SK-N-SH (cell line): ENCODE data around the gene PPP4R2. TPM values are rescaled to one million over a fixed set of nuclear protein-coding genes. Genes with fewer than 3 reads are reported as not detected.

Experiments used
- CTCF ChIA-PET: fragments of 300-600, 350-600 bp; formaldehyde crosslinking; extraction: SDS; loops from one replicate; lab custom pipeline; 2021; lab: Yijun Ruan, JAX
- POLR2A ChIA-PET: fragments of 350-600 bp; sonication (Branson Sonifier 250); formaldehyde crosslinking; extraction: SDS; loops from one replicate; lab custom pipeline; 2020; ENCODE audit warnings: antibody characterized with exemption, inconsistent platforms; lab: Yijun Ruan, JAX
- DNase-seq: peaks from one replicate; pipeline ENCODE4 v3.0.0; 2012
- H2AFZ ChIP-seq: fragments of 200-600 bp; sonication (generic); 2 replicates; pipeline ENCODE4 v1.8.1; 2016; ENCODE audit warnings: antibody characterized with exemption, mild to moderate bottlenecking, low read depth
- H3F3A ChIP-seq: fragments of 200-600 bp; sonication (generic); replicated peaks from 2 replicates; pipeline ENCODE3; 2016; ENCODE audit warnings: antibody characterized with exemption, mild to moderate bottlenecking; ENCODE audit not compliant: insufficient read depth
- H3K27ac ChIP-seq, 2 experiments: fragments of 200-500 bp in 1 of 2; fragments of 200-600 bp in 1 of 2; sonication (Bioruptor generic) in 1 of 2; sonication (generic), shearing (Covaris generic) in 1 of 2; 2 replicates each; pipeline versions ENCODE4 v1.5.1 to v1.6.1; 2014 to 2016; ENCODE audit warnings: low read depth in 2 of 2, inconsistent platforms in 1 of 2, low read length in 1 of 2, mild to moderate bottlenecking in 1 of 2, mixed read lengths in 1 of 2
- H3K27me3 ChIP-seq: fragments of 200-600 bp; sonication (generic), shearing (Covaris generic); 2 replicates; pipeline ENCODE4 v1.6.1; 2016; ENCODE audit warnings: mixed run types; ENCODE audit not compliant: insufficient read depth
- H3K36me3 ChIP-seq, 2 experiments: fragments of 200-500 bp in 1 of 2; fragments of 200-600 bp in 1 of 2; sonication (Bioruptor generic) in 1 of 2; sonication (generic) in 1 of 2; replicated peaks in 1 of 2; 2 replicates each; pipeline versions ENCODE3 to v1.5.1; 2014 to 2016; ENCODE audit warnings: low read length in 1 of 2, mild to moderate bottlenecking in 1 of 2; ENCODE audit not compliant: insufficient read depth in 2 of 2, control insufficient read depth in 1 of 2
- H3K4me1 ChIP-seq, 2 experiments: fragments of 200-500 bp in 1 of 2; fragments of 200-600 bp in 1 of 2; sonication (Bioruptor generic) in 1 of 2; sonication (generic), shearing (Covaris generic) in 1 of 2; 2 replicates each; pipeline versions ENCODE4 v1.5.1 to v1.6.1; 2014 to 2016; ENCODE audit warnings: low read depth in 1 of 2, low read length in 1 of 2, mixed run types in 1 of 2; ENCODE audit not compliant: insufficient read depth in 2 of 2, control insufficient read depth in 1 of 2
- H3K4me2 ChIP-seq: fragments of 200-600 bp; sonication (generic), shearing (Covaris generic); 2 replicates; pipeline ENCODE4 v1.6.1; 2017; ENCODE audit warnings: mixed run types
- H3K4me3 ChIP-seq, 2 experiments: fragments of 200-500 bp in 1 of 2; fragments of 200-600 bp in 1 of 2; sonication (Bioruptor generic) in 1 of 2; sonication (generic), shearing (Covaris generic) in 1 of 2; 2 replicates each; pipeline versions ENCODE4 v1.5.1 to v1.8.1; 2014 to 2016; ENCODE audit warnings: low read depth in 2 of 2, inconsistent platforms in 1 of 2, low read length in 1 of 2, mild to moderate bottlenecking in 1 of 2, mixed read lengths in 1 of 2, moderate library complexity in 1 of 2
- H3K79me2 ChIP-seq: fragments of 200-600 bp; sonication (generic); 2 replicates; pipeline ENCODE4 v1.8.1; 2017; ENCODE audit warnings: mild to moderate bottlenecking; ENCODE audit not compliant: insufficient read depth
- H3K9ac ChIP-seq: fragments of 200-600 bp; sonication (generic); 2 replicates; pipeline ENCODE4 v1.6.1; 2017; ENCODE audit warnings: mixed run types
- H3K9me2 ChIP-seq: fragments of 200-600 bp; sonication (generic); 2 replicates; pipeline ENCODE4 v1.6.1; 2017; ENCODE audit warnings: mixed run types
- H3K9me3 ChIP-seq: fragments of 200-600 bp; sonication (generic); 2 replicates; pipeline ENCODE4 v1.6.1; 2017; ENCODE audit warnings: mixed run types, mild to moderate bottlenecking, moderate library complexity
- H4K20me1 ChIP-seq: fragments of 200-600 bp; sonication (generic); 2 replicates; pipeline ENCODE4 v1.6.1; 2017; ENCODE audit warnings: mild to moderate bottlenecking, mixed run types; ENCODE audit not compliant: insufficient read depth
- EZH2phosphoT487 ChIP-seq: fragments of 200-600 bp; sonication (generic); IDR thresholded peaks from 2 replicates; pipeline ENCODE4 v1.6.1; 2017; ENCODE audit warnings: low read depth, mixed run types, mild to moderate bottlenecking, antibody characterized with exemption, moderate library complexity, borderline replicate concordance
- GABPA ChIP-seq: IDR thresholded peaks from 2 replicates; pipeline ENCODE4 v1.4.0; 2012; ENCODE audit warnings: low read depth, mild to moderate bottlenecking
- MEF2A ChIP-seq: IDR thresholded peaks from 2 replicates; pipeline ENCODE4 v1.4.0; 2012; ENCODE audit warnings: low read depth, borderline replicate concordance
- MXI1 ChIP-seq: IDR thresholded peaks from 2 replicates; pipeline ENCODE4 v1.6.1; 2012; ENCODE audit warnings: mild to moderate bottlenecking, low read depth, low read length, improper control_type of control experiment
- PBX3 ChIP-seq: IDR thresholded peaks from 2 replicates; pipeline ENCODE4; 2012
- RAD21 ChIP-seq: IDR thresholded peaks from 2 replicates; pipeline ENCODE4 v1.6.1; 2012; ENCODE audit warnings: mild to moderate bottlenecking, low read length
- REST ChIP-seq: IDR thresholded peaks from 2 replicates; pipeline ENCODE4 v1.6.1; 2012; ENCODE audit warnings: mild to moderate bottlenecking, low read depth, low read length, moderate library complexity
- SIN3A ChIP-seq: IDR thresholded peaks from 2 replicates; pipeline ENCODE4 v1.6.1; 2012; ENCODE audit warnings: low read depth, mild to moderate bottlenecking, low read length, moderate library complexity, borderline replicate concordance
- SMC3 ChIP-seq: IDR thresholded peaks from 2 replicates; pipeline ENCODE4 v1.6.1; 2012; ENCODE audit warnings: low read depth, low read length, improper control_type of control experiment
- TCF12 ChIP-seq: IDR thresholded peaks from 2 replicates; pipeline ENCODE4 v1.4.0; 2012
- WGBS: methylation state at CpG from one replicate; pipeline ENCODE4 v1.1.6; 2017; ENCODE audit warnings: low lambda C conversion rate; 5-methylcytosine and 5-hydroxymethylcytosine counted together
- polyA plus RNA-seq, 3 experiments: library from polyadenylated mRNA; depleted of rRNA; stranded (reverse); fragments of >200 nt; gene quantifications; 2 replicates each; pipeline ENCODE4 v1.2.3, GENCODE V29; 2012
- TF ChIP-seq, protein P1 (sequence below): IDR thresholded peaks from 2 replicates; pipeline ENCODE4 v1.4.0; 2012; ENCODE audit warnings: low read depth, borderline replicate concordance

Gene PPP4R2
- polyA plus RNA-seq, 1 of the 3 experiments (the other 2 are of a cell fraction) = 8.9 TPM

DNA sequence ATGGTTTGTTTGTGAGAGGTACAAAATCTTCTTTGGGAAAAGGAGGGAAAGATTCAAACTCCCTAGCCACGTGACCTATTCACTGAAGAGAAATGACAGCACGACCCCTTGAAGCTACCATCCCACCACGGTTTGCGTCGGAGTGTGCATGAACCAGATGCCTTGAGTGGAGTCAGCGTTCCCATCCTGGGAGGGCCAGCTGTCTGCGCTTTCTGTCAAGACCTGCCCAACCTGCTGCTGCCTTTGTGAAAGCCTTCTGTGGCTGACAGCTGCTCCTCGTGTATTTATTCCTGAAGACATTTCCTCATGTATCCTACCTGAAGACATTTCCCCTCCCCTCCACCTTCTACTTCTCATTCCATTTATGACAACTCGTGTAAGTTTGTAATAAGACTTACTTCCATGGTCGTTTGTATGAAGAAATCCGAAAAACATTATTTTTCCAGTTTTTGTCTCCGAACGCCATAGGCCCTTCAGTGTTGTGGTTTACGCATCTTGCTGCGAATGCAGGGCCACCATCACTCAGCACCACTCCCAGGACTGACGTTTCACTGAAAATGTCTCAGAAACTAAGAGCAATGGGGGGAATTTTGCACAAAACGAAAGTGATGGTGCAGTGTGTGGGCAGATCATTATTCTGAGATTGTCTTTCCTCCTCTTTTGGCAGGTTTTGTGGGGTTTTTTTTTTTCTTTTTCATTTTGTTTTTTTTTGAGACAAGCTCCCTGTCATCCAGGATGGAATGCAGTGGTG is 83.8 kb downstream of the PPP4R2 start:
- no peak for DNase-seq
- H3K9me2 ChIP-seq = no peaks in the 10 kb centered on the region
- H3K27ac ChIP-seq = no peak overlapping the region
- H3K9ac ChIP-seq = no peak overlapping the region
- CTCF ChIA-PET = interaction anchor here (1.1 to 1.4 kb wide), 2 partner anchors 229 to 1205 kb away, joined by 5 read pairs; no protein-coding TSS in a partner anchor
- no peaks in the 10 kb centered on the region for H3K27me3 ChIP-seq
- no peak overlapping the region for H2AFZ ChIP-seq
- H3K4me2 ChIP-seq = no peak overlapping the region
- H3K79me2 ChIP-seq = no peaks in the 10 kb centered on the region
- H3K4me3 ChIP-seq = no peak overlapping the region
- TF ChIP-seq MXI1 (no peak), REST (no peak), MEF2A (no peak), GABPA (no peak), TCF12 (no peak), SMC3 (no peak), PBX3 (no peak), RAD21 (no peak), SIN3A (no peak), EZH2phosphoT487 (no peak)
- TF ChIP-seq, protein P1, sequence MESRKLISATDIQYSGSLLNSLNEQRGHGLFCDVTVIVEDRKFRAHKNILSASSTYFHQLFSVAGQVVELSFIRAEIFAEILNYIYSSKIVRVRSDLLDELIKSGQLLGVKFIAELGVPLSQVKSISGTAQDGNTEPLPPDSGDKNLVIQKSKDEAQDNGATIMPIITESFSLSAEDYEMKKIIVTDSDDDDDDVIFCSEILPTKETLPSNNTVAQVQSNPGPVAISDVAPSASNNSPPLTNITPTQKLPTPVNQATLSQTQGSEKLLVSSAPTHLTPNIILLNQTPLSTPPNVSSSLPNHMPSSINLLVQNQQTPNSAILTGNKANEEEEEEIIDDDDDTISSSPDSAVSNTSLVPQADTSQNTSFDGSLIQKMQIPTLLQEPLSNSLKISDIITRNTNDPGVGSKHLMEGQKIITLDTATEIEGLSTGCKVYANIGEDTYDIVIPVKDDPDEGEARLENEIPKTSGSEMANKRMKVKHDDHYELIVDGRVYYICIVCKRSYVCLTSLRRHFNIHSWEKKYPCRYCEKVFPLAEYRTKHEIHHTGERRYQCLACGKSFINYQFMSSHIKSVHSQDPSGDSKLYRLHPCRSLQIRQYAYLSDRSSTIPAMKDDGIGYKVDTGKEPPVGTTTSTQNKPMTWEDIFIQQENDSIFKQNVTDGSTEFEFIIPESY = no peak
- 78% methylated on average over 17 of the region's 17 CpGs for WGBS
- H3K9me3 ChIP-seq = no peaks in the 10 kb centered on the region
- POLR2A ChIA-PET = no interaction called here
- H3K4me1 ChIP-seq = no peaks in the 10 kb centered on the region
- H3K36me3 ChIP-seq = no peaks in the 10 kb centered on the region
- no peaks in the 10 kb centered on the region for H4K20me1 ChIP-seq
- H3F3A ChIP-seq = no peaks in the 10 kb centered on the region
